SK-N-SH treated with all-trans-retinoic acid at 6 μM for 48 hours (cell line): ENCODE measurements around the gene HPCAL1.

Experiments used
- ATAC-seq: fragments of 200-7000 bp; cut with Tn5 transposase; 3 replicates; pipeline ENCODE4 v1.9.1; 2020; ENCODE audit warnings: mild to moderate bottlenecking, moderate library complexity
- ARNTL ChIP-seq: fragments of 450-650 bp; formaldehyde crosslinking; IDR thresholded peaks from 2 replicates; pipeline ENCODE4 v1.5.0; 2020; ENCODE audit warnings: low read depth, mild to moderate bottlenecking, moderate library complexity, borderline replicate concordance
- CSDC2 ChIP-seq: fragments of 250-450 bp; sonication (Bioruptor Pico); IDR thresholded peaks from 2 replicates; pipeline ENCODE4 v1.5.0; 2020; ENCODE audit warnings: mild to moderate bottlenecking, moderate library complexity
- ESRRG ChIP-seq: fragments of 250-450 bp; sonication (Bioruptor Pico); IDR thresholded peaks from 2 replicates; pipeline ENCODE4 v1.6.1; 2021; ENCODE audit warnings: mild to moderate bottlenecking
- GLIS3 ChIP-seq: fragments of 250-450 bp; sonication (Bioruptor Pico); IDR thresholded peaks from 2 replicates; pipeline ENCODE4 v1.5.0; 2020; ENCODE audit warnings: mild to moderate bottlenecking, moderate library complexity
- PPARA ChIP-seq: fragments of 250-450 bp; sonication (Bioruptor Pico); IDR thresholded peaks from 2 replicates; pipeline ENCODE4 v1.5.0; 2020; ENCODE audit warnings: mild to moderate bottlenecking, borderline replicate concordance
- RARB ChIP-seq: fragments of 250-450 bp; sonication (Bioruptor Pico); IDR thresholded peaks from 2 replicates; pipeline ENCODE4 v1.8.0; 2021; ENCODE audit warnings: mild to moderate bottlenecking, moderate library complexity
- SNAI2 ChIP-seq: fragments of 250-450 bp; sonication (Bioruptor Pico); IDR thresholded peaks from 2 replicates; pipeline ENCODE4 v1.5.0; 2020; ENCODE audit warnings: mild to moderate bottlenecking, moderate library complexity
- TCF4 ChIP-seq: fragments of 250-450 bp; sonication (Bioruptor Pico); IDR thresholded peaks from 2 replicates; pipeline ENCODE4 v1.8.0; 2021; ENCODE audit warnings: mild to moderate bottlenecking, moderate library complexity, borderline replicate concordance
- TOX ChIP-seq: fragments of 250-450 bp; sonication (Bioruptor Pico); IDR thresholded peaks from 2 replicates; pipeline ENCODE4 v1.8.0; 2021; ENCODE audit warnings: mild to moderate bottlenecking, moderate library complexity, borderline replicate concordance
- ZC3H10 ChIP-seq: fragments of 250-450 bp; sonication (Bioruptor Pico); IDR thresholded peaks from 2 replicates; pipeline ENCODE4 v1.5.1; 2021; ENCODE audit warnings: mild to moderate bottlenecking, moderate library complexity
- ZFP3 ChIP-seq: fragments of 250-450 bp; sonication (Bioruptor Pico); IDR thresholded peaks from 2 replicates; pipeline ENCODE4 v1.5.0; 2020; ENCODE audit warnings: mild to moderate bottlenecking, moderate library complexity
- ZFP30 ChIP-seq: fragments of 450-650 bp; formaldehyde crosslinking; IDR thresholded peaks from 2 replicates; pipeline ENCODE4 v1.5.0; 2022; ENCODE audit warnings: mild to moderate bottlenecking, moderate library complexity
- ZNF565 ChIP-seq: fragments of 450-650 bp; formaldehyde crosslinking; conservative IDR thresholded peaks from 2 replicates; pipeline ENCODE4 v1.5.0; 2020; ENCODE audit warnings: low read depth, mild to moderate bottlenecking, moderate library complexity
- ZNF70 ChIP-seq: fragments of 450-650 bp; formaldehyde crosslinking; IDR thresholded peaks from 2 replicates; pipeline ENCODE4 v1.5.0; 2020; ENCODE audit warnings: mild to moderate bottlenecking, moderate library complexity
- ZNF8 ChIP-seq: fragments of 450-650 bp; formaldehyde crosslinking; IDR thresholded peaks from 2 replicates; pipeline ENCODE4 v1.5.0; 2020; ENCODE audit warnings: mild to moderate bottlenecking, moderate library complexity
- TF ChIP-seq, protein P1 (sequence below): fragments of 250-450 bp; sonication (Bioruptor Pico); IDR thresholded peaks from 2 replicates; pipeline ENCODE4 v1.5.0; 2020; ENCODE audit warnings: mild to moderate bottlenecking, moderate library complexity
- TF ChIP-seq, protein P2 (sequence below): fragments of 250-450 bp; sonication (Bioruptor Pico); IDR thresholded peaks from 2 replicates; pipeline ENCODE4 v1.8.0; 2020; ENCODE audit warnings: mild to moderate bottlenecking, moderate library complexity, borderline replicate concordance
- TF ChIP-seq, protein P3 (sequence below): fragments of 250-450 bp; sonication (Bioruptor Pico); IDR thresholded peaks from 2 replicates; pipeline ENCODE4 v1.5.1; 2021; ENCODE audit warnings: mild to moderate bottlenecking, moderate library complexity
- TF ChIP-seq, protein P4 (sequence below): fragments of 250-450 bp; sonication (Bioruptor Pico); IDR thresholded peaks from 2 replicates; pipeline ENCODE4 v1.5.1; 2020; ENCODE audit warnings: low read depth, mild to moderate bottlenecking, moderate library complexity
- TF ChIP-seq, protein P5 (sequence below): fragments of 250-450 bp; sonication (Bioruptor Pico); IDR thresholded peaks from 2 replicates; pipeline ENCODE4 v1.8.0; 2021; ENCODE audit warnings: low read depth, mild to moderate bottlenecking, moderate library complexity, borderline replicate concordance

Gene HPCAL1

DNA sequence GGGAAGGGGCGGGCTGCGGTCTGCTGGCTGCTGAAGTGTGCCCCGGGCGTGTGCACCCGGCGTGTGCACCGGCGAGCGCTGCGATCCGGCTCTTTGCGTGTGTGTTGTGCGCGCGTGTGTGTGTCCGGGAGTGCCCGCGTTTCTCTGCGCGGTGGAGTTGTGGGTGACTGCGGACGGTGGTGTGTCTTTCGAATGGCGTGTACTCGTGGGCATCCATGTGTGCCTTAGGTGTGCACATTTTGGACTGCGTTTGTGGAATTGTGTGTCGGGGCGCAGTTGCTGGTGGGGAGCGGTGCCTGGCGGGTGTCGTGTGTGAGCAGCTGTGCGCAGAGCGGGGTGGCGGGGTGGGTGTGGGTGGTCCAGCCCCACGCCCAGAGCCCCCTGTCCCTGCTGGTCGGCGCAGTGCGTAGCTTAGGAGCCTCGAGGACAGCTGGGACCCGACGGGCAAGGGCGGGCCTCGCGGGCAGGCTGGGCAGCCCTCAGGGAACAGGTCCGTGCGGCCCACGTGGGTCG lies 533 bp downstream of the HPCAL1 start:
- ATAC-seq = peak; percentile 34

DNA sequence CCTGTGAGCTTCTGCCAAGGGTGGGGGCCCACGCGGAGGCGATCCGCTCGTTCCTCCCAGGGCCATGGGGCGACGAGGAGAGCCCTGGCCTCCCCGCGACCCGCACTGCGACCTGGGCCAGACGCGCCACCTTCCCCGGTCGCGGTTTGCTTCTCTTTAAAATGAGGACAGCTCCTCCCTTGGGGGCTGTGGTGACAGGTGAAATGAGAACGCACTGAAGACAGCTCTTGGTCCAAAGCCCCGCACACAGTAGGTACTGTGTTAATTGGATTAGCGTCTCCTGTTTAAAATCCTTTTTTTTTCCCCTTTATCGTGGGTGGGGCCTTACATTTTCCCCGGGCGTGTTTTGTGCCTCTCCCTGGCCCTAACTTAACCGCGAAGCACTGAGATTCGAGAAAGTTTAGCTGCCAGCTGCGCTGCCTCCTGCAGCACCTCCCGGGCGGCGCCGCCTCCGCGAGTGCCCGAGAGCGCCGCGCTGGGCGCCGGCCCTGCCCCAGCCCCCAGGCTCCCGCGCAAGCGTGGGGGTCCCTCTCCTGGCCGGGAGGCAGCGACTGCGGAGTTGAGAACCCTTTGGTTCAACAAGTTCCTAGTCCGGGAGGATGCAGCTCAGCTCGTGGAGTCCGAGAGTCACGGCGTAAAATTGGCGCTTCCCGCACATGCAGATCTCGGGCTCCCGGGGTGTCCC lies 1.1 kb downstream of the HPCAL1 start:
- ATAC-seq = peak; percentile 57
- TF ChIP-seq ZC3H10 (CRISPR knock-in tag) (no peak), ZNF565 (no peak), ESRRG (CRISPR knock-in tag) (no peak), TCF4 (CRISPR knock-in tag) (no peak), SNAI2 (CRISPR knock-in tag) (no peak), ZNF8 (CRISPR knock-in tag) (no peak), CSDC2 (CRISPR knock-in tag) (no peak), ZFP3 (no peak)
- TF ChIP-seq, protein P1, sequence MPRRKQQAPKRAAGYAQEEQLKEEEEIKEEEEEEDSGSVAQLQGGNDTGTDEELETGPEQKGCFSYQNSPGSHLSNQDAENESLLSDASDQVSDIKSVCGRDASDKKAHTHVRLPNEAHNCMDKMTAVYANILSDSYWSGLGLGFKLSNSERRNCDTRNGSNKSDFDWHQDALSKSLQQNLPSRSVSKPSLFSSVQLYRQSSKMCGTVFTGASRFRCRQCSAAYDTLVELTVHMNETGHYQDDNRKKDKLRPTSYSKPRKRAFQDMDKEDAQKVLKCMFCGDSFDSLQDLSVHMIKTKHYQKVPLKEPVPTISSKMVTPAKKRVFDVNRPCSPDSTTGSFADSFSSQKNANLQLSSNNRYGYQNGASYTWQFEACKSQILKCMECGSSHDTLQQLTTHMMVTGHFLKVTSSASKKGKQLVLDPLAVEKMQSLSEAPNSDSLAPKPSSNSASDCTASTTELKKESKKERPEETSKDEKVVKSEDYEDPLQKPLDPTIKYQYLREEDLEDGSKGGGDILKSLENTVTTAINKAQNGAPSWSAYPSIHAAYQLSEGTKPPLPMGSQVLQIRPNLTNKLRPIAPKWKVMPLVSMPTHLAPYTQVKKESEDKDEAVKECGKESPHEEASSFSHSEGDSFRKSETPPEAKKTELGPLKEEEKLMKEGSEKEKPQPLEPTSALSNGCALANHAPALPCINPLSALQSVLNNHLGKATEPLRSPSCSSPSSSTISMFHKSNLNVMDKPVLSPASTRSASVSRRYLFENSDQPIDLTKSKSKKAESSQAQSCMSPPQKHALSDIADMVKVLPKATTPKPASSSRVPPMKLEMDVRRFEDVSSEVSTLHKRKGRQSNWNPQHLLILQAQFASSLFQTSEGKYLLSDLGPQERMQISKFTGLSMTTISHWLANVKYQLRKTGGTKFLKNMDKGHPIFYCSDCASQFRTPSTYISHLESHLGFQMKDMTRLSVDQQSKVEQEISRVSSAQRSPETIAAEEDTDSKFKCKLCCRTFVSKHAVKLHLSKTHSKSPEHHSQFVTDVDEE = no peak
- TF ChIP-seq, protein P2, sequence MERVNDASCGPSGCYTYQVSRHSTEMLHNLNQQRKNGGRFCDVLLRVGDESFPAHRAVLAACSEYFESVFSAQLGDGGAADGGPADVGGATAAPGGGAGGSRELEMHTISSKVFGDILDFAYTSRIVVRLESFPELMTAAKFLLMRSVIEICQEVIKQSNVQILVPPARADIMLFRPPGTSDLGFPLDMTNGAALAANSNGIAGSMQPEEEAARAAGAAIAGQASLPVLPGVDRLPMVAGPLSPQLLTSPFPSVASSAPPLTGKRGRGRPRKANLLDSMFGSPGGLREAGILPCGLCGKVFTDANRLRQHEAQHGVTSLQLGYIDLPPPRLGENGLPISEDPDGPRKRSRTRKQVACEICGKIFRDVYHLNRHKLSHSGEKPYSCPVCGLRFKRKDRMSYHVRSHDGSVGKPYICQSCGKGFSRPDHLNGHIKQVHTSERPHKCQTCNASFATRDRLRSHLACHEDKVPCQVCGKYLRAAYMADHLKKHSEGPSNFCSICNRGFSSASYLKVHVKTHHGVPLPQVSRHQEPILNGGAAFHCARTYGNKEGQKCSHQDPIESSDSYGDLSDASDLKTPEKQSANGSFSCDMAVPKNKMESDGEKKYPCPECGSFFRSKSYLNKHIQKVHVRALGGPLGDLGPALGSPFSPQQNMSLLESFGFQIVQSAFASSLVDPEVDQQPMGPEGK (CRISPR knock-in tag) = no peak
- TF ChIP-seq, protein P3, sequence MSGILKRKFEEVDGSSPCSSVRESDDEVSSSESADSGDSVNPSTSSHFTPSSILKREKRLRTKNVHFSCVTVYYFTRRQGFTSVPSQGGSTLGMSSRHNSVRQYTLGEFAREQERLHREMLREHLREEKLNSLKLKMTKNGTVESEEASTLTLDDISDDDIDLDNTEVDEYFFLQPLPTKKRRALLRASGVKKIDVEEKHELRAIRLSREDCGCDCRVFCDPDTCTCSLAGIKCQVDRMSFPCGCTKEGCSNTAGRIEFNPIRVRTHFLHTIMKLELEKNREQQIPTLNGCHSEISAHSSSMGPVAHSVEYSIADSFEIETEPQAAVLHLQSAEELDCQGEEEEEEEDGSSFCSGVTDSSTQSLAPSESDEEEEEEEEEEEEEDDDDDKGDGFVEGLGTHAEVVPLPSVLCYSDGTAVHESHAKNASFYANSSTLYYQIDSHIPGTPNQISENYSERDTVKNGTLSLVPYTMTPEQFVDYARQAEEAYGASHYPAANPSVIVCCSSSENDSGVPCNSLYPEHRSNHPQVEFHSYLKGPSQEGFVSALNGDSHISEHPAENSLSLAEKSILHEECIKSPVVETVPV (CRISPR knock-in tag) = no peak
- TF ChIP-seq, protein P4, sequence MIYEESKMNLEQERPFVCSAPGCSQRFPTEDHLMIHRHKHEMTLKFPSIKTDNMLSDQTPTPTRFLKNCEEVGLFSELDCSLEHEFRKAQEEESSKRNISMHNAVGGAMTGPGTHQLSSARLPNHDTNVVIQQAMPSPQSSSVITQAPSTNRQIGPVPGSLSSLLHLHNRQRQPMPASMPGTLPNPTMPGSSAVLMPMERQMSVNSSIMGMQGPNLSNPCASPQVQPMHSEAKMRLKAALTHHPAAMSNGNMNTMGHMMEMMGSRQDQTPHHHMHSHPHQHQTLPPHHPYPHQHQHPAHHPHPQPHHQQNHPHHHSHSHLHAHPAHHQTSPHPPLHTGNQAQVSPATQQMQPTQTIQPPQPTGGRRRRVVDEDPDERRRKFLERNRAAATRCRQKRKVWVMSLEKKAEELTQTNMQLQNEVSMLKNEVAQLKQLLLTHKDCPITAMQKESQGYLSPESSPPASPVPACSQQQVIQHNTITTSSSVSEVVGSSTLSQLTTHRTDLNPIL = no peak

More for the DNA sequence above, 533 bp downstream of the HPCAL1 start:
- TF ChIP-seq ZFP30 = no peak
- TF ChIP-seq, protein P4 = no peak
- TF ChIP-seq, protein P2 (CRISPR knock-in tag) = no peak
- TF ChIP-seq TCF4 (CRISPR knock-in tag) = no peak
- TF ChIP-seq SNAI2 (CRISPR knock-in tag) = no peak
- TF ChIP-seq, protein P5, sequence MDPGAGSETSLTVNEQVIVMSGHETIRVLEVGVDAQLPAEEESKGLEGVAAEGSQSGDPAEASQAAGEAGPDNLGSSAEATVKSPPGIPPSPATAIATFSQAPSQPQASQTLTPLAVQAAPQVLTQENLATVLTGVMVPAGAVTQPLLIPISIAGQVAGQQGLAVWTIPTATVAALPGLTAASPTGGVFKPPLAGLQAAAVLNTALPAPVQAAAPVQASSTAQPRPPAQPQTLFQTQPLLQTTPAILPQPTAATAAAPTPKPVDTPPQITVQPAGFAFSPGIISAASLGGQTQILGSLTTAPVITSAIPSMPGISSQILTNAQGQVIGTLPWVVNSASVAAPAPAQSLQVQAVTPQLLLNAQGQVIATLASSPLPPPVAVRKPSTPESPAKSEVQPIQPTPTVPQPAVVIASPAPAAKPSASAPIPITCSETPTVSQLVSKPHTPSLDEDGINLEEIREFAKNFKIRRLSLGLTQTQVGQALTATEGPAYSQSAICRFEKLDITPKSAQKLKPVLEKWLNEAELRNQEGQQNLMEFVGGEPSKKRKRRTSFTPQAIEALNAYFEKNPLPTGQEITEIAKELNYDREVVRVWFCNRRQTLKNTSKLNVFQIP (CRISPR knock-in tag) = no peak
- no peak for TF ChIP-seq TOX (CRISPR knock-in tag)
- TF ChIP-seq PPARA (CRISPR knock-in tag) = no peak
- TF ChIP-seq, protein P1 = no peak
- TF ChIP-seq ZFP3 = no peak
- TF ChIP-seq ZC3H10 (CRISPR knock-in tag) = no peak
- TF ChIP-seq ARNTL (CRISPR knock-in tag) = no peak
- no peak for TF ChIP-seq RARB
- no peak for TF ChIP-seq ZNF70 (CRISPR knock-in tag)
- no peak for TF ChIP-seq ZNF8 (CRISPR knock-in tag)
- TF ChIP-seq ESRRG (CRISPR knock-in tag) = no peak
- no peak for TF ChIP-seq GLIS3 (CRISPR knock-in tag)
- no peak for TF ChIP-seq ZNF565
